H1 (cell line): ENCODE data around the gene STKLD1. TPM values are rescaled to one million over a fixed set of nuclear protein-coding genes. Genes with fewer than 3 reads are reported as not detected.

ENCODE experiments used
- ATF3 ChIP-seq: IDR thresholded peaks from 2 replicates; pipeline ENCODE4 v1.6.1; 2011; ENCODE audit warnings: low read depth, mild to moderate bottlenecking, low read length; ENCODE audit not compliant: insufficient read depth
- BRCA1 ChIP-seq: IDR thresholded peaks from 2 replicates; pipeline ENCODE4 v1.6.1; 2012; ENCODE audit warnings: low read depth, low read length, improper control_type of control experiment
- CBX5 ChIP-seq: fragments of 300-800, 300-1000 bp; sonication (generic); IDR thresholded peaks from 2 replicates; pipeline ENCODE4 v1.7.1; 2016; ENCODE audit warnings: antibody characterized with exemption, low read length, low read depth
- CEBPB ChIP-seq: IDR thresholded peaks from 2 replicates; pipeline ENCODE4 v1.6.1; 2012; ENCODE audit warnings: low read depth, low read length
- CREB1 ChIP-seq: IDR thresholded peaks from 2 replicates; pipeline ENCODE4 v1.6.1; 2012; ENCODE audit warnings: inconsistent platforms
- HDAC2 ChIP-seq, 2 experiments: fragments of 300-600 bp in 1 of 2; sonication (generic) in 1 of 2; IDR thresholded peaks; 2 replicates each; pipeline ENCODE4 v1.6.1; 2011 to 2012; ENCODE audit warnings: low read depth in 2 of 2, low read length in 2 of 2, mild to moderate bottlenecking in 2 of 2, moderate library complexity in 2 of 2, borderline replicate concordance in 1 of 2, inconsistent platforms in 1 of 2
- JUN ChIP-seq: IDR thresholded peaks from 2 replicates; pipeline ENCODE4 v1.6.1; 2011; ENCODE audit warnings: low read depth, mild to moderate bottlenecking, improper control_type of control experiment, low read length
- JUND ChIP-seq: IDR thresholded peaks from 2 replicates; pipeline ENCODE4 v1.6.1; 2011; ENCODE audit warnings: mild to moderate bottlenecking, improper control_type of control experiment, low read length
- KDM4A ChIP-seq: IDR thresholded peaks from one replicate; pipeline ENCODE4 v1.7.1; 2012; ENCODE audit warnings: low read depth, mild to moderate bottlenecking, moderate library complexity, low read length, inconsistent platforms; ENCODE audit not compliant: severe bottlenecking
- NANOG ChIP-seq: IDR thresholded peaks from 2 replicates; pipeline ENCODE4 v1.6.1; 2011; ENCODE audit warnings: low read length, low read depth, mild to moderate bottlenecking, inconsistent platforms; ENCODE audit not compliant: insufficient read depth, poor library complexity, severe bottlenecking
- PHF8 ChIP-seq: fragments of 200-600 bp; sonication (generic); conservative IDR thresholded peaks from 2 replicates; pipeline ENCODE4 v1.7.1; 2012; ENCODE audit warnings: low read depth, mild to moderate bottlenecking, inconsistent platforms, low read length, moderate library complexity
- POLR2A ChIP-seq, 2 experiments: IDR thresholded peaks; 1 replicate in 1 of 2; 2 replicates in 1 of 2; pipeline ENCODE4 v1.6.1; 2011; ENCODE audit warnings: low read depth in 2 of 2, low read length in 2 of 2, mild to moderate bottlenecking in 2 of 2; ENCODE audit errors: control extremely low read depth in 1 of 2
- POLR2AphosphoS5 ChIP-seq: IDR thresholded peaks from 2 replicates; pipeline ENCODE4 v1.6.1; 2011; ENCODE audit warnings: low read depth, low read length
- RBBP5 ChIP-seq: IDR thresholded peaks from 2 replicates; pipeline ENCODE4 v1.7.1; 2012; ENCODE audit warnings: low read depth, mild to moderate bottlenecking, inconsistent platforms, low read length, moderate library complexity, borderline replicate concordance
- RFX5 ChIP-seq: IDR thresholded peaks from 2 replicates; pipeline ENCODE4 v1.6.1; 2011; ENCODE audit warnings: low read depth, low read length, improper control_type of control experiment, borderline replicate concordance
- SAP30 ChIP-seq: fragments of 300-600 bp; sonication (generic); IDR thresholded peaks from 2 replicates; pipeline ENCODE4 v1.7.1; 2012; ENCODE audit warnings: low read length, moderate library complexity, mild to moderate bottlenecking, inconsistent platforms; ENCODE audit not compliant: insufficient read depth, insufficient replicate concordance
- SIX5 ChIP-seq: IDR thresholded peaks from 2 replicates; pipeline ENCODE4 v1.6.1; 2011; ENCODE audit warnings: mild to moderate bottlenecking, low read depth, low read length
- SP4 ChIP-seq: IDR thresholded peaks from 2 replicates; pipeline ENCODE4 v1.6.1; 2012; ENCODE audit warnings: low read length, inconsistent platforms
- TAF1 ChIP-seq: IDR thresholded peaks from 2 replicates; pipeline ENCODE4 v1.6.1; 2011; ENCODE audit warnings: mild to moderate bottlenecking, low read depth, low read length
- TAF7 ChIP-seq: optimal IDR thresholded peaks from 2 replicates; pipeline ENCODE3; 2011; ENCODE audit warnings: low read depth, mild to moderate bottlenecking, inconsistent platforms, low read length, moderate library complexity, borderline replicate concordance
- TBP ChIP-seq: IDR thresholded peaks from 2 replicates; pipeline ENCODE4 v1.6.1; 2011; ENCODE audit warnings: low read depth, low read length, improper control_type of control experiment
- TEAD4 ChIP-seq: IDR thresholded peaks from 2 replicates; pipeline ENCODE4 v1.6.1; 2012; ENCODE audit warnings: low read depth, low read length, inconsistent platforms, mixed read lengths
- polyA plus RNA-seq, 7 experiments: library from polyadenylated mRNA; depleted of rRNA in 3 of 7; stranded (reverse) in 5 of 7; unstranded in 2 of 7; fragments of >200 nt in 5 of 7; fragments of 200-250 nt in 2 of 7; gene quantifications; 1 replicate in 5 of 7; 2 replicates in 1 of 7; 4 replicates in 1 of 7; pipeline versions ENCODE4 v1.2.1 to v1.2.3, GENCODE V29; 2011 to 2013; ENCODE audit warnings: missing spikeins in 2 of 7, mixed read lengths in 2 of 7
- total RNA-seq: library from RNA; stranded (reverse); fragmentation: NEBNext Ultra II Directional; extraction: Animal tissue kit (Norgen Biotek cat#: 25700); gene quantifications from 2 replicates; pipeline ENCODE4 v1.2.1, GENCODE V29; 2021

Gene STKLD1
- total and polyA plus RNA-seq, 2 of the 8 experiments (the other 6 are each of a cell fraction or from before 2014, with no cell fraction given) = 0.26 TPM; not detected in 1

GRCh38 chr9:133417541-133418461, 41.6 kb downstream of the STKLD1 start, which contains the start of gene REXO4 (continued):
- TF ChIP-seq NANOG (no peak), TBP (peak; percentile 69; the same call in 1 of the 2 replicates), PHF8 (peak; percentile 59), CBX5 (no peak), JUND (0 out of 2 replicates have a peak, but pooled peaks have one; percentile 29), SAP30 (no peak), HDAC2 (IDR thresholded peaks at IDR 0.05; ENCODE audit: borderline replicate concordance in 1 of 2, low read depth in 2 of 2, low read length in 2 of 2) (peak in 1 of 2 experiments; percentile 92; a peak in 2 of 4 replicates), SP4 (peak; percentile 79; the same call in 1 of the 2 replicates), JUN (no peak), ATF3 (no peak), CEBPB (no peak), SIX5 (no peak), TEAD4 (peak; percentile 67; the same call in 1 of the 2 replicates), RBBP5 (peak; percentile 87), POLR2A (IDR thresholded peaks at IDR 0.05; ENCODE audit: control extremely low read depth in 1 of 2, low read depth in 2 of 2, low read length in 2 of 2) (peak in 1 of 2 experiments; percentile 58; a peak in 2 of 3 replicates), POLR2AphosphoS5 (peak; percentile 63), KDM4A (peak; percentile 71), CREB1 (peak; percentile 74; the same call in 1 of the 2 replicates), BRCA1 (no peak), RFX5 (no peak), TAF7 (no peak), TAF1 (peak; percentile 83)
